Measurements from ENCODE around the gene B9D2. TPM values are rescaled to one million over a fixed set of nuclear protein-coding genes. Genes with fewer than 3 reads are reported as not detected.

Gene B9D2
- total RNA-seq, 1 experiment from 2014 or later = 7.3 TPM

GRCh38 chr19:41391618-41392017 lies 27.7 kb upstream of the B9D2 start:
- peaks cover 18% of the 10 kb centered on the region for H3K79me2 ChIP-seq (ENCODE audit: insufficient read depth, low read length)
- RAD21 ChIA-PET (ENCODE audit: low non-redundant PET in 1 of 2, low total read pairs in 2 of 2, uncharacterized antibody in 2 of 2, unreplicated experiment in 2 of 2) = no interaction called here
- no peaks in the 10 kb centered on the region for H3K9me2 ChIP-seq (ENCODE audit: insufficient read depth)
- H3K4me2 ChIP-seq (ENCODE audit: low read length) = no peak overlapping the region
- ATAC-seq (no peak), DNase-seq (ENCODE audit: low read depth, low spot score) (no peak)
- no peaks in the 10 kb centered on the region for H3K27me3 ChIP-seq (ENCODE audit: insufficient read depth, low read length)
- H3K27ac ChIP-seq (ENCODE audit: low read depth, low read length) = no peak overlapping the region
- BruUV-seq (replicated peaks) = no TSS peak
- H3K4me1 ChIP-seq (ENCODE audit: control insufficient read depth in 1 of 2, insufficient read depth in 2 of 2, low read length in 2 of 2) = peaks cover 2 to 8% of the 10 kb centered on the region in 2 experiments; a peak in 1 of 4 replicates
- no peak for TF ChIP-seq REST (IDR thresholded peaks at IDR 0.05; ENCODE audit: low read depth)
- POLR2A ChIA-PET = no interaction called here
- CTCF ChIA-PET = no interaction called here
- H3K9me3 ChIP-seq (ENCODE audit: control insufficient read depth in 1 of 2, insufficient read depth in 1 of 2, low read depth in 1 of 2, low read length in 2 of 2) = no peaks in the 10 kb centered on the region
- H2AFZ ChIP-seq (ENCODE audit: low read depth, low read length, poor library complexity, severe bottlenecking) = no peak overlapping the region
- H3K9ac ChIP-seq (ENCODE audit: low read length) = no peak overlapping the region
- intact Hi-C loops (cut with micrococcal nuclease) = no loop called here
- no peak overlapping the region for H3K4me3 ChIP-seq (replicated peaks in 1 of 2; ENCODE audit: low read depth in 1 of 2, low read length in 2 of 2)
- H3K36me3 ChIP-seq (ENCODE audit: control insufficient read depth in 1 of 2, insufficient read depth in 2 of 2, low read length in 2 of 2) = peaks cover 10 to 17% of the 10 kb centered on the region in 2 experiments; a peak in 3 of 4 replicates
- no peaks in the 10 kb centered on the region for H4K20me1 ChIP-seq (ENCODE audit: insufficient read depth)

GRCh38 chr19:41386442-41386841 lies 22.5 kb upstream of the B9D2 start:
- POLR2A ChIA-PET = no interaction called here
- RAD21 ChIA-PET (ENCODE audit: low non-redundant PET in 1 of 2, low total read pairs in 2 of 2, uncharacterized antibody in 2 of 2, unreplicated experiment in 2 of 2) = no interaction called here
- H3K9me3 ChIP-seq (ENCODE audit: control insufficient read depth in 1 of 2, insufficient read depth in 1 of 2, low read depth in 1 of 2, low read length in 2 of 2) = no peaks in the 10 kb centered on the region
- peaks cover 10 to 13% of the 10 kb centered on the region in 2 experiments; a peak in 3 of 4 replicates for H3K36me3 ChIP-seq (ENCODE audit: control insufficient read depth in 1 of 2, insufficient read depth in 2 of 2, low read length in 2 of 2)
- H3K27me3 ChIP-seq (ENCODE audit: insufficient read depth, low read length) = no peaks in the 10 kb centered on the region
- ATAC-seq (no peak; the same call in 1 of the 2 replicates), DNase-seq (ENCODE audit: low read depth, low spot score) (no peak)
- H3K4me3 ChIP-seq (replicated peaks in 1 of 2; ENCODE audit: low read depth in 1 of 2, low read length in 2 of 2) = no peak overlapping the region
- H3K27ac ChIP-seq (ENCODE audit: low read depth, low read length) = no peak overlapping the region
- intact Hi-C loops (cut with micrococcal nuclease) = no loop called here
- H3K4me1 ChIP-seq (ENCODE audit: control insufficient read depth in 1 of 2, insufficient read depth in 2 of 2, low read length in 2 of 2) = no peaks in the 10 kb centered on the region
- H3K9ac ChIP-seq (ENCODE audit: low read length) = no peak overlapping the region
- no peak overlapping the region for H2AFZ ChIP-seq (ENCODE audit: low read depth, low read length, poor library complexity, severe bottlenecking)
- no TSS peak for BruUV-seq (replicated peaks)
- CTCF ChIA-PET = no interaction called here
- no peaks in the 10 kb centered on the region for H3K79me2 ChIP-seq (ENCODE audit: insufficient read depth, low read length)
- no peak overlapping the region for H3K4me2 ChIP-seq (ENCODE audit: low read length)
- H3K9me2 ChIP-seq (ENCODE audit: insufficient read depth) = no peaks in the 10 kb centered on the region
- H4K20me1 ChIP-seq (ENCODE audit: insufficient read depth) = no peaks in the 10 kb centered on the region
- TF ChIP-seq SP1 (IDR thresholded peaks at IDR 0.05; ENCODE audit: low read depth) = no peak
- no peak for TF ChIP-seq CTCF (IDR thresholded peaks at IDR 0.05 in 2 of 3, conservative IDR thresholded peaks at IDR 0.05 in 1 of 3; ENCODE audit: borderline replicate concordance in 1 of 3, insufficient read depth in 1 of 3, low read depth in 2 of 3, low read length in 2 of 3)
- TF ChIP-seq EZH2phosphoT487 (IDR thresholded peaks at IDR 0.05; ENCODE audit: borderline replicate concordance) = no peak
- TF ChIP-seq FOSL1 (IDR thresholded peaks at IDR 0.05; ENCODE audit: low read depth) = no peak
- no peak for TF ChIP-seq RAD21 (IDR thresholded peaks at IDR 0.05; ENCODE audit: low read depth)
- TF ChIP-seq SRF (IDR thresholded peaks at IDR 0.05; ENCODE audit: low read depth) = no peak
- TF ChIP-seq ZBTB33 (IDR thresholded peaks at IDR 0.05; ENCODE audit: extremely low read depth, insufficient replicate concordance, low read length) = no peak
- no peak for TF ChIP-seq SIN3A (IDR thresholded peaks at IDR 0.05; ENCODE audit: low read depth)
